ENCODE measurements around the gene CCDC194. TPM values are rescaled to one million over a fixed set of nuclear protein-coding genes. Genes with fewer than 3 reads are reported as not detected.

The CCDC194 gene
- total RNA-seq, 1 donor from 2014 or later = 0.56 TPM

GRCh38 chr19:17389288-17389687 is 4.7 kb downstream of the CCDC194 start:
- Mint-ChIP-seq H3K4me1 (peaks cover 14% of the 10 kb centered on the region), H3K9me3 (peaks cover 8% of the 10 kb centered on the region), H3K27ac (no peak overlapping the region), H3K36me3 (no peaks in the 10 kb centered on the region), H3K4me3 (no peak overlapping the region), H3K27me3 (ENCODE audit: insufficient read depth, low read depth) (peaks cover 22% of the 10 kb centered on the region)
- no peak overlapping the region for H3K4me2 ChIP-seq
- no peaks in the 10 kb centered on the region for H4K20me1 ChIP-seq (ENCODE audit: low read depth)
- DNase-seq (ENCODE audit: low spot score) = no peak
- peaks cover 14% of the 10 kb centered on the region for H3K27me3 ChIP-seq
- no peak overlapping the region for H3K9ac ChIP-seq
- TF ChIP-seq EZH2 (IDR thresholded peaks at IDR 0.05) (no peak), EZH2phosphoT487 (IDR thresholded peaks at IDR 0.05) (no peak)
- TF ChIP-seq, protein P1, sequence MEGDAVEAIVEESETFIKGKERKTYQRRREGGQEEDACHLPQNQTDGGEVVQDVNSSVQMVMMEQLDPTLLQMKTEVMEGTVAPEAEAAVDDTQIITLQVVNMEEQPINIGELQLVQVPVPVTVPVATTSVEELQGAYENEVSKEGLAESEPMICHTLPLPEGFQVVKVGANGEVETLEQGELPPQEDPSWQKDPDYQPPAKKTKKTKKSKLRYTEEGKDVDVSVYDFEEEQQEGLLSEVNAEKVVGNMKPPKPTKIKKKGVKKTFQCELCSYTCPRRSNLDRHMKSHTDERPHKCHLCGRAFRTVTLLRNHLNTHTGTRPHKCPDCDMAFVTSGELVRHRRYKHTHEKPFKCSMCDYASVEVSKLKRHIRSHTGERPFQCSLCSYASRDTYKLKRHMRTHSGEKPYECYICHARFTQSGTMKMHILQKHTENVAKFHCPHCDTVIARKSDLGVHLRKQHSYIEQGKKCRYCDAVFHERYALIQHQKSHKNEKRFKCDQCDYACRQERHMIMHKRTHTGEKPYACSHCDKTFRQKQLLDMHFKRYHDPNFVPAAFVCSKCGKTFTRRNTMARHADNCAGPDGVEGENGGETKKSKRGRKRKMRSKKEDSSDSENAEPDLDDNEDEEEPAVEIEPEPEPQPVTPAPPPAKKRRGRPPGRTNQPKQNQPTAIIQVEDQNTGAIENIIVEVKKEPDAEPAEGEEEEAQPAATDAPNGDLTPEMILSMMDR (IDR thresholded peaks at IDR 0.05) = no peak
- H3K79me2 ChIP-seq (ENCODE audit: low read depth) = no peaks in the 10 kb centered on the region
- H3K4me1 ChIP-seq = no peaks in the 10 kb centered on the region
- H3F3A ChIP-seq (ENCODE audit: low read depth) = peaks cover 26% of the 10 kb centered on the region
- H3K4me3 ChIP-seq = no peak overlapping the region
- H3K36me3 ChIP-seq = no peaks in the 10 kb centered on the region
- H2AFZ ChIP-seq (replicated peaks) = no peak overlapping the region
- no peak overlapping the region for H3K27ac ChIP-seq
- H3K9me3 ChIP-seq (ENCODE audit: low read depth) = peaks cover 4% of the 10 kb centered on the region

DNA sequence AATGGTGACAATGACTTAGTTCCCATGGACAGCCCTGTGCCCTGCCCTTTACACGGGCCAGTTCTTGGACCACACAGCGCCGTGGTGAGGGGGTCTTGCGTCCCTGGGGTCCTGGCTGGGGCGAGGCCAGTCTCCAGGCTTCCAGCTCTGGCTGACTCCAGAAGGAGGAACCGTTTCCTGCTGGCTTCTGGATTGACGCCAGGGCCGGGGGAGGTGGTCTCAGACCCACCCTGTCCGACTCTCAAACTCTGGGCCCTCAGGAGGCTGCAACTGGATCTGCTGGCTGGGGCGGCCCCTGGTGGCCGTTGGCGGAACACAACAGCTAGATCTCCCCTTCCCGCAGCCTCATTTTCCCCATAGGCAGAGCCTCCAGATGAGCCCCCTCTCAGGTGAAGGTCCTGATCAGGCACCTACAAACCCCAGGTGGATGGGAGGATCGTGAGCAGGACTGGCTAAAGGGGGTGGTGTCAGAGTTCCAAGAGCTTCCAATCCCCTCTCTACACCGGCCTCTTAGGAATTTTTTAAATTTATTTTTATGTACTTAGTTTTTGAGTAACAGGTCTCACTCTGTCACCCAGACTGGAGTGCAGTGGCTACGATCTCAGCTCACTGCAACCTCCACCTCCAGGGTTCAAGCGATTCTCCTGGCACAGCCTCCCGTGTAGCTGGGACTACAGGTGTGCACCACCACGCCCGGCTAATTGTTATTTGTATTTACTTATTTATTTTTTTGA is 8.0 kb downstream of the CCDC194 start:
- Histone ChIP-seq H2AFZ (replicated peaks) (peak overlapping the region; percentile 8), H3K79me2 (ENCODE audit: low read depth) (no peaks in the 10 kb centered on the region), H3F3A (ENCODE audit: low read depth) (peaks cover 21% of the 10 kb centered on the region), H3K27ac (no peak overlapping the region), H3K36me3 (no peaks in the 10 kb centered on the region), H3K4me3 (no peak overlapping the region), H3K9ac (no peak overlapping the region), H3K4me1 (no peaks in the 10 kb centered on the region), H3K4me2 (no peak overlapping the region), H4K20me1 (ENCODE audit: low read depth) (no peaks in the 10 kb centered on the region), H3K9me3 (ENCODE audit: low read depth) (peaks cover 4% of the 10 kb centered on the region), H3K27me3 (peaks cover 14% of the 10 kb centered on the region)
- DNase-seq (ENCODE audit: low spot score) = peak; percentile 85
- peaks cover 9% of the 10 kb centered on the region for H3K9me3 Mint-ChIP-seq
- H3K4me3 Mint-ChIP-seq = no peak overlapping the region
- peaks cover 9% of the 10 kb centered on the region for H3K4me1 Mint-ChIP-seq
- TF ChIP-seq EZH2phosphoT487 (IDR thresholded peaks at IDR 0.05) = no peak
- TF ChIP-seq, protein P1 (IDR thresholded peaks at IDR 0.05) = peak; percentile 89
- no peak for TF ChIP-seq EZH2 (IDR thresholded peaks at IDR 0.05)
- peak overlapping the region; percentile 21 for H3K27ac Mint-ChIP-seq
- no peaks in the 10 kb centered on the region for H3K36me3 Mint-ChIP-seq
- peaks cover 18% of the 10 kb centered on the region for H3K27me3 Mint-ChIP-seq (ENCODE audit: insufficient read depth, low read depth)

DNA sequence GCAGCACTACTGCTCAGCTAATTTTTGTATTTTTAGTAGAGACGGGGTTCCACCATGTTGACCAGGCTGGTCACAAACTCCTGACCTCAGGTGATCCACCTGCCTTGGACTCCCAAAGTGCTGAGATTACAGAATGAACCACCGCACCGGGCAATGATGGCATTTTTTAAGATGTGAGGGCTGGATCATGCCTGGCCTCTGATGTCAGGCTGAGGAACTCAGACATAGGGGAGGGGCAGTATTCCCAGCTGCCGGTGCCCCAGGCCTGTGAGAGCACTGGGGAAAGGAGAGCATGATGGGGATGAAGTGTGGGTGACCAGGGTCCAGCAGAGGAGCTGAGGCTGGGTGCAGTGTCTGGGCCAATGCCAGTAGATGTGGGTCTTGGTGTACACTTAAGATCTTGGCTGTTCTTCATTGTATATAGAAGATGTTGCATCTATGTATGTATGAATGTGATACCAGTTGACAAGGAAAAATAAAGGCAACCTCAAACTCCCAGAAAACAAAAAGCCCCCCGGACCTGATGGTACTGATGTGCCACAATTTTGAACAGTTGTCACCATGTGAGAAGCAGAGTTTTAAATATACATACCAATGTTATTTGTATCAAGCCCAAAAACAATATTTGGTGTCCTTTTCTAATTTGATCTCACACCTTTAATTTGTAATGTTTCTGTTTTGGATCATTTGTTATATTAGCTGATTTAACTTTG is 13.4 kb downstream of the CCDC194 start:
- no peak overlapping the region for H3K9ac ChIP-seq
- H3K27ac ChIP-seq = no peak overlapping the region
- DNase-seq (ENCODE audit: low spot score) = no peak
- H4K20me1 ChIP-seq (ENCODE audit: low read depth) = no peaks in the 10 kb centered on the region
- Mint-ChIP-seq H3K36me3 (no peaks in the 10 kb centered on the region), H3K9me3 (peaks cover 7% of the 10 kb centered on the region), H3K4me1 (peaks cover 17% of the 10 kb centered on the region), H3K27ac (no peak overlapping the region), H3K4me3 (no peak overlapping the region), H3K27me3 (ENCODE audit: insufficient read depth, low read depth) (peaks cover 3% of the 10 kb centered on the region)
- H3F3A ChIP-seq (ENCODE audit: low read depth) = peaks cover 9% of the 10 kb centered on the region
- H3K36me3 ChIP-seq = no peaks in the 10 kb centered on the region
- H2AFZ ChIP-seq (replicated peaks) = no peak overlapping the region
- H3K9me3 ChIP-seq (ENCODE audit: low read depth) = no peaks in the 10 kb centered on the region
- peaks cover 3% of the 10 kb centered on the region for H3K4me1 ChIP-seq
- H3K4me2 ChIP-seq = no peak overlapping the region
- no peaks in the 10 kb centered on the region for H3K27me3 ChIP-seq
- no peaks in the 10 kb centered on the region for H3K79me2 ChIP-seq (ENCODE audit: low read depth)
- no peak overlapping the region for H3K4me3 ChIP-seq
- TF ChIP-seq EZH2phosphoT487 (IDR thresholded peaks at IDR 0.05) = no peak

DNA sequence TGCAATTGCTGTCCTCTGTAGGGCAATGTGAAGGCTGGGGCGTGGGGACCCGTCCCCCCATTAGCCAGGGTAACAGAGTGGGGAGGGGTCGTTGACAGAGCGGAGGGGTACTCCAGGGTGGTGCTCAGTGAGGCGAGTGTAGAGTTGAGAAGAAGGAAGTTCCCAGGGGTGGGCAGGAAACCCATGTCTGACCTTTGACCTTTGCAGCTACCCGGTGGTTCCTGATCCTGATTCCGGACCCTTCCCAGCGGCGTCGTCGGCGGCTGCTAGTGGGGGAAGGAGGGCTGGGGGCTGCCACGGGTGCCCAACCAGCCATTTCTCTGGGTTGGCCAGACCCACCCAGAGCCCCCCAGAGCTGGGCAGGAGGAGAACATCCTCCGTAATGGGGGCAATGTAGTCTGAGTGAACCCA is 14.8 kb downstream of the CCDC194 start:
- Mint-ChIP-seq H3K4me1 (peaks cover 17% of the 10 kb centered on the region), H3K9me3 (peaks cover 7% of the 10 kb centered on the region), H3K27me3 (ENCODE audit: insufficient read depth, low read depth) (no peaks in the 10 kb centered on the region), H3K4me3 (no peak overlapping the region), H3K36me3 (no peaks in the 10 kb centered on the region), H3K27ac (no peak overlapping the region)
- H3K79me2 ChIP-seq (ENCODE audit: low read depth) = no peaks in the 10 kb centered on the region
- TF ChIP-seq EZH2 (IDR thresholded peaks at IDR 0.05) = no peak
- TF ChIP-seq EZH2phosphoT487 (IDR thresholded peaks at IDR 0.05) = no peak
- TF ChIP-seq, protein P1 (IDR thresholded peaks at IDR 0.05) = no peak
- H2AFZ ChIP-seq (replicated peaks) = no peak overlapping the region
- no peak overlapping the region for H3K27ac ChIP-seq
- peak; percentile 75 for DNase-seq (ENCODE audit: low spot score)
- no peak overlapping the region for H3K4me2 ChIP-seq
- H3K9me3 ChIP-seq (ENCODE audit: low read depth) = no peaks in the 10 kb centered on the region
- H3K4me3 ChIP-seq = no peak overlapping the region
- H3K27me3 ChIP-seq = no peaks in the 10 kb centered on the region
- no peaks in the 10 kb centered on the region for H3K36me3 ChIP-seq
- H4K20me1 ChIP-seq (ENCODE audit: low read depth) = no peaks in the 10 kb centered on the region
- H3K9ac ChIP-seq = no peak overlapping the region
- peaks cover 9% of the 10 kb centered on the region for H3F3A ChIP-seq (ENCODE audit: low read depth)
- H3K4me1 ChIP-seq = peaks cover 3% of the 10 kb centered on the region

Measured in neural progenitor cell (in vitro differentiated cells).